Skin of body (tissue), 2 donors: ENCODE results near the gene SPSB3. TPM values are rescaled to one million over a fixed set of nuclear protein-coding genes. Genes with fewer than 3 reads are reported as not detected.
"Not testable (repeated sequence)": the region's sequence is repeated elsewhere in the genome, so short reads cannot be mapped to it uniquely, and the experiment has no call there.

Experiments
- DNase-seq: peaks from one replicate; lab custom pipeline; 2025; lab: John Stamatoyannopoulos, UW
- total RNA-seq: library from RNA; depleted of rRNA; stranded (reverse); fragments of >200 nt; gene quantifications from one replicate; pipeline ENCODE4 v1.2.3, GENCODE V29; 2014

SPSB3 gene
- total RNA-seq, 1 donor from 2014 or later, result 32.7 TPM

GRCh38 chr16:1816396-1817275 is 34.3 kb upstream of the SPSB3 start:
- no peak for DNase-seq

GRCh38 chr16:1815461-1815860 is 33.1 kb upstream of the SPSB3 start:
- no peak for DNase-seq

- no peak for DNase-seq
These were observed 30.4 kb upstream of the SPSB3 start for GRCh38 chr16:1812732-1813163.

- no peak for DNase-seq
These were observed 28.2 kb upstream of the SPSB3 start for GRCh38 chr16:1810536-1810935.

GRCh38 chr16:1810106-1810505 is 27.7 kb upstream of the SPSB3 start:
- no peak for DNase-seq

- DNase-seq, result no peak
These were observed 27.0 kb upstream of the SPSB3 start for GRCh38 chr16:1809281-1809801.

- no peak for DNase-seq
These were observed 26.3 kb upstream of the SPSB3 start for GRCh38 chr16:1808691-1809090.

GRCh38 chr16:1807626-1808025 is 25.3 kb upstream of the SPSB3 start:
- no peak for DNase-seq

- no peak for DNase-seq
These were observed 18.3 kb upstream of the SPSB3 start for GRCh38 chr16:1800701-1801100.

- not testable (repeated sequence) for DNase-seq
These were observed 16.9 kb upstream of the SPSB3 start for GRCh38 chr16:1799263-1799662.

- DNase-seq, result no peak
These were observed 12.7 kb upstream of the SPSB3 start for GRCh38 chr16:1794908-1795666.

- no peak for DNase-seq
These were observed 12.0 kb upstream of the SPSB3 start for GRCh38 chr16:1794221-1794871.

- DNase-seq, result no peak
These were observed 11.3 kb upstream of the SPSB3 start, which contains the start of gene IGFALS for GRCh38 chr16:1793578-1794220. Gene IGFALS, minus strand, starts transcription at chr16:1793705. Its CDS starts 53 bp downstream, at chr16:1793652.

- DNase-seq, result no peak
These were observed 10.6 kb upstream of the SPSB3 start for GRCh38 chr16:1792836-1793577.

GRCh38 chr16:1791943-1792812 is 9.8 kb upstream of the SPSB3 start:
- DNase-seq, result no peak

GRCh38 chr16:1791256-1791942 is 9.0 kb upstream of the SPSB3 start:
- no peak for DNase-seq

- DNase-seq, result no peak
These were observed 8.4 kb upstream of the SPSB3 start for GRCh38 chr16:1790611-1791255.

- no peak for DNase-seq
These were observed 7.9 kb upstream of the SPSB3 start for GRCh38 chr16:1790261-1790610.
